Measurements from ENCODE around the gene FRMD1.

FRMD1 gene

GRCh38 chr6:168067081-168067759, 11.8 kb downstream of the FRMD1 start:
- Histone ChIP-seq H3K4me3 (replicated peaks; ENCODE audit: insufficient read depth, low read length) (no peak overlapping the region), H3K27ac (replicated peaks) (no peak overlapping the region), H3K27me3 (ENCODE audit: insufficient read depth, poor library complexity, severe bottlenecking) (no peaks in the 10 kb centered on the region)
- DNase-seq (ENCODE audit: low read depth in 1 of 2, low spot score in 1 of 2) = no peak
- TF ChIP-seq REST (IDR thresholded peaks at IDR 0.05; ENCODE audit: insufficient replicate concordance, low read depth) = no peak
- TF ChIP-seq POLR2AphosphoS5 (IDR thresholded peaks at IDR 0.05; ENCODE audit: low read depth) = no peak
- no peak for TF ChIP-seq GABPA (IDR thresholded peaks at IDR 0.05; ENCODE audit: low read depth)
- TF ChIP-seq SPI1 (IDR thresholded peaks at IDR 0.05; ENCODE audit: borderline replicate concordance, low read depth) = no peak
- no peak for TF ChIP-seq CTCF (IDR thresholded peaks at IDR 0.05; ENCODE audit: insufficient read depth, low read length)

GRCh38 chr6:168064226-168064807, 14.7 kb downstream of the FRMD1 start:
- no peak overlapping the region for H3K4me3 ChIP-seq (replicated peaks; ENCODE audit: insufficient read depth, low read length)
- no peaks in the 10 kb centered on the region for H3K27me3 ChIP-seq (ENCODE audit: insufficient read depth, poor library complexity, severe bottlenecking)
- no peak overlapping the region for H3K27ac ChIP-seq (replicated peaks)
- no peak for TF ChIP-seq SPI1 (IDR thresholded peaks at IDR 0.05; ENCODE audit: borderline replicate concordance, low read depth)
- no peak for TF ChIP-seq REST (IDR thresholded peaks at IDR 0.05; ENCODE audit: insufficient replicate concordance, low read depth)
- TF ChIP-seq CTCF (IDR thresholded peaks at IDR 0.05; ENCODE audit: insufficient read depth, low read length) = no peak
- TF ChIP-seq POLR2AphosphoS5 (IDR thresholded peaks at IDR 0.05; ENCODE audit: low read depth) = no peak
- TF ChIP-seq GABPA (IDR thresholded peaks at IDR 0.05; ENCODE audit: low read depth) = no peak
- DNase-seq (ENCODE audit: low read depth in 1 of 2, low spot score in 1 of 2) = no peak

GRCh38 chr6:168063431-168063830, 15.6 kb downstream of the FRMD1 start:
- H3K27ac ChIP-seq (replicated peaks) = no peak overlapping the region
- TF ChIP-seq GABPA (IDR thresholded peaks at IDR 0.05; ENCODE audit: low read depth) (no peak), REST (IDR thresholded peaks at IDR 0.05; ENCODE audit: insufficient replicate concordance, low read depth) (no peak)
- H3K27me3 ChIP-seq (ENCODE audit: insufficient read depth, poor library complexity, severe bottlenecking) = no peaks in the 10 kb centered on the region
- no peak for DNase-seq (ENCODE audit: low read depth in 1 of 2, low spot score in 1 of 2)
- H3K4me3 ChIP-seq (replicated peaks; ENCODE audit: insufficient read depth, low read length) = no peak overlapping the region
